NT2/D1 (cell line): Measurements from ENCODE around the gene CASK.

Experiments used
- DNase-seq: peaks from one replicate; pipeline ENCODE4 v3.0.0-alpha.2; 2011; ENCODE audit warnings: low read depth, low spot score
- H3K27me3 ChIP-seq: 2 replicates; pipeline ENCODE4 v1.6.0; 2011; ENCODE audit warnings: mild to moderate bottlenecking; ENCODE audit not compliant: insufficient read length, insufficient read depth
- H3K36me3 ChIP-seq: 2 replicates; pipeline ENCODE4 v1.6.1; 2011; ENCODE audit warnings: mild to moderate bottlenecking, low read length, mixed read lengths; ENCODE audit not compliant: insufficient read depth, insufficient read length
- H3K4me1 ChIP-seq: 2 replicates; pipeline ENCODE4 v1.5.1; 2011; ENCODE audit not compliant: insufficient read depth, insufficient read length
- H3K4me3 ChIP-seq: 2 replicates; pipeline ENCODE4 v1.5.1; 2011; ENCODE audit warnings: low read depth; ENCODE audit not compliant: insufficient read length
- H3K9ac ChIP-seq: 2 replicates; pipeline ENCODE4 v1.6.0; 2011; ENCODE audit warnings: low read depth; ENCODE audit not compliant: insufficient read length
- H3K9me3 ChIP-seq: 2 replicates; pipeline ENCODE4 v1.5.1; 2011; ENCODE audit warnings: mild to moderate bottlenecking, low read length; ENCODE audit not compliant: insufficient read depth
- SUZ12 ChIP-seq: IDR thresholded peaks from 2 replicates; pipeline ENCODE4 v1.6.1; 2011; ENCODE audit not compliant: insufficient read length, insufficient read depth; ENCODE audit errors: extremely low read depth
- YY1 ChIP-seq: IDR thresholded peaks from 2 replicates; pipeline ENCODE4 v1.6.1; 2011; ENCODE audit not compliant: insufficient read length, insufficient read depth
- ZNF274 ChIP-seq: IDR thresholded peaks from 2 replicates; pipeline ENCODE4 v1.6.1; 2011; ENCODE audit warnings: mild to moderate bottlenecking, low read depth, low read length

The CASK gene

DNA sequence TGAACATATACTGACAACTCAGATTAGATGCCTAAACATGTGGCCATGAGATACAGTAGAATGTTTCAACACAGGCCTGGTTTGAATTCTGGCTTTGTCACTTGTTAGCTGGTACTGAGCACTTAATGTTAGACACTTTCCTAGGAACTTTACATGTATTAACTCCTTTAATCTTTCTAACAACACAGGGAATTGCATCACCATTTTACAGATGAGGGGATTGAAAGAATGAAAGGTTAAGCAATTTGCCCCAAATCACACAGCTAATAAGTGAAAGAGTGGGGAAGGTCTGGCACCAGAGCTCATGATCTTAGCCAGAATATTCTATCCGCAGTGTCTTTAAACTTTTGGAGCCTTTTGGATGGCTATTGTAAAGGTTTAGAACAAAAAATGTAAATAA, 380.3 kb downstream of the CASK start:
- no peak overlapping the region for H3K9ac ChIP-seq
- H3K4me3 ChIP-seq: no peak overlapping the region
- no peaks in the 10 kb centered on the region for H3K27me3 ChIP-seq
- no peaks in the 10 kb centered on the region for H3K36me3 ChIP-seq
- no peaks in the 10 kb centered on the region for H3K4me1 ChIP-seq
- TF ChIP-seq SUZ12: no peak
- TF ChIP-seq ZNF274: no peak
- TF ChIP-seq YY1: no peak
- no peak for DNase-seq
- no peaks in the 10 kb centered on the region for H3K9me3 ChIP-seq

DNA sequence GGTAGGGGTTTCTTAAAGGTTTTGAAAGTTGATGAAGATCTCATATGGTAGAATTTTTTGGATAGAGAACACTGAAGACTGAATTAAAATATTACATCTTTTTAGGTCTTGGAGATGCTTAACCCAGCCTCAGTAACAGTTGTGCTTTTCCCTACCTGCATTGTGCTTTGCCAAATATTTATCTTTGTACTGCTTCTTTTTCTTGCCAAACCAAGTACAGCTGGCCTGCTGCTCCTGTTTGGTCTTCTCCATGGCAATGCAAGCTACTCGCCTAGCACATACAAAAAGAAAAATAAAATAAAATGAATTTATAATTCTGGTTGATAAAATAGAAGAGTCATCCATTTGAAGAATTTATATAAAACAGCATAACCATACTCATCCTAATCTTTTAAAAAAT, 380.8 kb downstream of the CASK start:
- H3K27me3 ChIP-seq: no peaks in the 10 kb centered on the region
- DNase-seq: no peak
- H3K9me3 ChIP-seq: no peaks in the 10 kb centered on the region
- no peaks in the 10 kb centered on the region for H3K36me3 ChIP-seq
- TF ChIP-seq YY1: no peak
- no peak for TF ChIP-seq ZNF274
- no peak for TF ChIP-seq SUZ12
- no peak overlapping the region for H3K4me3 ChIP-seq
- no peaks in the 10 kb centered on the region for H3K4me1 ChIP-seq
- no peak overlapping the region for H3K9ac ChIP-seq

DNA sequence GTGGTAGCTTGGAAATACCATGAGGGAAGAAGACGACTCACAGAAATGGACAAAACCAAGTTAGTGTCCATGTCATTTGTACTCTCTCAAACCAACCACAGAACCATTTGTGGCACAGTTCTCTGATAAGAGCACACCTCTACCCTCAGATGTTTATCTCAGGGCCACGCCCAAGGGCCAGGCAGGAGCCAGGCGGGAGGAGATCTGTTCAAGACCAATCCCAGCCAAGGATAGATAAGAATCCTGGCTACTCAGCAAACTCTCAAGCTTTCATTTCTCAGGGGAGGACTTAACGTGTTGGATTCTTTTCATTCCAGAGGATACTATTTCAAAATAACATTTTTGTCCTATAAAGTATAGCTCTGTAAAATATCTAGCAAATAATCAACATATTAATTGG, 381.2 kb downstream of the CASK start:
- no peak for DNase-seq
- H3K4me3 ChIP-seq: no peak overlapping the region
- H3K36me3 ChIP-seq: no peaks in the 10 kb centered on the region
- H3K27me3 ChIP-seq: no peaks in the 10 kb centered on the region
- no peak overlapping the region for H3K9ac ChIP-seq
- H3K9me3 ChIP-seq: no peaks in the 10 kb centered on the region
- no peaks in the 10 kb centered on the region for H3K4me1 ChIP-seq
- TF ChIP-seq SUZ12: no peak

DNA sequence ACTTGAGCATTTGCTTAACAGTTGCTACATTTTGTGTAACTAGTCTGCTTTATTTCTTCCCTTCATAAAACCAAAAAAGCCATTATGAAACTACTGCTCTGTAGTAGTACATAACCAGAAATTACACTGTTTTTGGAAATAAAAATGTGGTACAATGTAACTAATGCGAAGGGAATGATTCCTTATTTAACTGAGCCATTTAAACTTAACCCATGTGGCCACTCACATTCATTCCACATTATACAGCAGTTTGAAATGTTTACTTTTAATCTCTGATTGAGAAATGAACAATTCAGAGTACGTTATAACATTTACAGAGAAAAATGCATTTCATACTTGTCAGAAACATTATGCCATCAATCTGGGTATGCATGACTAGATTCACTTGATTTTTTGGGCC, 382.0 kb downstream of the CASK start:
- Histone ChIP-seq H3K4me1 (no peaks in the 10 kb centered on the region), H3K27me3 (no peaks in the 10 kb centered on the region), H3K36me3 (no peaks in the 10 kb centered on the region), H3K9ac (no peak overlapping the region), H3K4me3 (no peak overlapping the region), H3K9me3 (no peaks in the 10 kb centered on the region)
- no peak for TF ChIP-seq ZNF274
- no peak for TF ChIP-seq YY1
- DNase-seq: no peak

DNA sequence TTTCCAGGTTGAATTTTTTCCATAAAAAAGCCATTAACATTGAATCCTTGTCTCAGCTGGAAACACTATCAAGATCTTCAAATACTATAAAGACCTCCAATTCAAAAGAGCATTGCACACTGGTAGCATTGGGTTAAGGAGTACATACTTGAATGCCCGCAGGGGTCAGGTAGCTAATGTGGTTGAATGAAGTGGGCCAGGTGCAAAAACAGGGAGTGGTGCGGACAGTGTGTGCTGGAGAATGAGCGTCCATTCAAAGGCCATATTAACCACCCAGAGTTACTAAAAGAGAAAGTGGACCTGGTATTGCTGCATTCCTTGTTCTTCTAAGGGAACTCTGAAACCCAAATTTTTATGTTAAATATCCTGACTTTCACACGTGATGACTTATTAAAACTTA, 384.6 kb downstream of the CASK start:
- H3K9ac ChIP-seq: no peak overlapping the region
- no peaks in the 10 kb centered on the region for H3K4me1 ChIP-seq
- H3K27me3 ChIP-seq: no peaks in the 10 kb centered on the region
- no peaks in the 10 kb centered on the region for H3K36me3 ChIP-seq
- no peak overlapping the region for H3K4me3 ChIP-seq
- no peaks in the 10 kb centered on the region for H3K9me3 ChIP-seq
- TF ChIP-seq SUZ12 (no peak), YY1 (no peak), ZNF274 (no peak)
- DNase-seq: no peak

DNA sequence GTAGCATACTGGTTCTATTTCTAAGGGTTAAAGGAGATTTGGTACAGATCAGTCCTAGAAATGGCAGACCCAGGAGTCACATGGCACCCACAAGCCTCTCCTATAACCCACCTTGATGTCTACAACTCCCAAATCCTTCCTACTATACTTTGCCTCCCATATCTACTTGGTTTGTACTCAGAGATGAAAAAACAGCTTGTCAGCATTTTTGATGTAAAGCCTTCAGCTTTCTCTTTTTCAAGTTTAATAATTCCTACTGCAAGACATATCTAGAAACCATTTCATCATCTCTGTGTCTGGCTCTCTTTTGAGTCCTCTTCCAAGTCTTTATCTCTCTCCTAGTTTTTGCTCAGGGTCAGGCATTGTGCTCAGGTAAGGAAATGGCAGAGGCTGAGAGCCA, 393.3 kb downstream of the CASK start:
- Histone ChIP-seq H3K36me3 (peaks cover 25% of the 10 kb centered on the region), H3K27me3 (no peaks in the 10 kb centered on the region), H3K4me3 (no peak overlapping the region), H3K9ac (no peak overlapping the region), H3K9me3 (no peaks in the 10 kb centered on the region), H3K4me1 (no peaks in the 10 kb centered on the region)
- no peak for DNase-seq
- TF ChIP-seq ZNF274: no peak
- no peak for TF ChIP-seq SUZ12

DNA sequence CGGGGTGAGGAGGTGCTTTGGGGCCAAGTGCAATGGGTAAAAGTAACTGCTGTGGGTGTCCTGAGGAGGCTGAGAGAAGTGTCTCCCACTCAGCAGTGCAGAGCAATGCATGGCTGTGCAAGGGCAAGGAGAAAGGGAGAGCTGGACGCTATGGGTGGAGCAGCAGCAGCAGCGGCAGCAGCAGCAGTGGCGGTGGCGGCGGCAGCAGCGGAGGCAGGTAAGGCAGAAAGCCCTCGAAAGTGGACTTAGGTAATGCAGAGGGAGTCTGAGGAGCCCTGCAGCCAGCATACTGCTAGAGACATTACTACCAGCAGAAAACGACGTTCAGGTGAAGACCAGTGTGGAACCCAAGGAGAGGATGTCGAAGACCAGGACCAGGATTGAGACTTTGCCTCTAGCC, 394.1 kb downstream of the CASK start:
- no peak for TF ChIP-seq ZNF274
- TF ChIP-seq YY1: no peak
- TF ChIP-seq SUZ12: no peak
- Histone ChIP-seq H3K27me3 (no peaks in the 10 kb centered on the region), H3K36me3 (peaks cover 25% of the 10 kb centered on the region), H3K9ac (no peak overlapping the region), H3K9me3 (no peaks in the 10 kb centered on the region), H3K4me3 (no peak overlapping the region), H3K4me1 (no peaks in the 10 kb centered on the region)
- DNase-seq: no peak

DNA sequence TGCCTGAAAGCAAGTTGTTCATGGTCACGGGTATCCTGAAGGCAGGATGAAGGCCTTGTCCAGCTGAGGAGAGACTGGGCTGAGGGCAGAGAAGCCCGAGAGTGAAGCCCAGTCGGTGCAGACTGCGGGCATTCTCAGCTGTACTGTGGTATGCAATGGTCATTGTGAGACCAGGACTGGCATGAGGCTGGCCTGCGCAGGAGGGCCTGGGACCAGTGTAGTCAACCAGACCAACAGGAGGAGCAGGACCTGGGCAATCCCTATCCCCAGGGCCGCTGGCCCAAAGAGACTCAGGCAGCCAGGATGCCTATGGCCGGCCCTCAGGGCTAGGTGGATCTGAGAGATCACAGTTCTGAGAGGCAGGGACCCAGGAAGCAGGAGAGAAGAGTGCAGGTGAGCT, 394.6 kb downstream of the CASK start:
- no peaks in the 10 kb centered on the region for H3K27me3 ChIP-seq
- H3K36me3 ChIP-seq: peaks cover 25% of the 10 kb centered on the region
- no peaks in the 10 kb centered on the region for H3K4me1 ChIP-seq
- no peak for TF ChIP-seq YY1
- no peak for TF ChIP-seq SUZ12
- TF ChIP-seq ZNF274: no peak
- no peak for DNase-seq
- no peak overlapping the region for H3K4me3 ChIP-seq
- no peak overlapping the region for H3K9ac ChIP-seq
- H3K9me3 ChIP-seq: no peaks in the 10 kb centered on the region
